ENCODE results near the gene MYEOV.

The MYEOV gene

GRCh38 chr11:69295079-69295994, 1.4 kb downstream of the MYEOV start:
- Histone ChIP-seq H3K79me2 (ENCODE audit: low read length) (peaks cover 53% of the 10 kb centered on the region), H3K9ac (ENCODE audit: low read length) (peak overlapping the region; percentile 89), H4K20me1 (ENCODE audit: insufficient read depth, low read length) (no peaks in the 10 kb centered on the region), H2AFZ (ENCODE audit: low read length) (no peak overlapping the region), H3K4me1 (ENCODE audit: low read length) (peaks cover 45% of the 10 kb centered on the region), H3K9me3 (replicated peaks; ENCODE audit: insufficient read depth, low read length) (no peaks in the 10 kb centered on the region), H3K4me2 (ENCODE audit: low read depth, low read length) (peak overlapping the region; percentile 92), H3K36me3 (replicated peaks; ENCODE audit: insufficient read depth, low read length) (no peaks in the 10 kb centered on the region), H3F3A (ENCODE audit: insufficient read depth, low read length) (peaks cover 46% of the 10 kb centered on the region), H3K4me3 (ENCODE audit: low read length) (peak overlapping the region; percentile 88), H3K27me3 (replicated peaks; ENCODE audit: insufficient read depth, low read length) (no peaks in the 10 kb centered on the region), H3K9me2 (replicated peaks; ENCODE audit: insufficient read depth, low read length) (no peaks in the 10 kb centered on the region), H3K27ac (ENCODE audit: low read length) (peak overlapping the region; percentile 98)
- no peak for TF ChIP-seq EZH2 (optimal IDR thresholded peaks at IDR 0.05; ENCODE audit: low read depth, low read length)
- TF ChIP-seq, protein P1, sequence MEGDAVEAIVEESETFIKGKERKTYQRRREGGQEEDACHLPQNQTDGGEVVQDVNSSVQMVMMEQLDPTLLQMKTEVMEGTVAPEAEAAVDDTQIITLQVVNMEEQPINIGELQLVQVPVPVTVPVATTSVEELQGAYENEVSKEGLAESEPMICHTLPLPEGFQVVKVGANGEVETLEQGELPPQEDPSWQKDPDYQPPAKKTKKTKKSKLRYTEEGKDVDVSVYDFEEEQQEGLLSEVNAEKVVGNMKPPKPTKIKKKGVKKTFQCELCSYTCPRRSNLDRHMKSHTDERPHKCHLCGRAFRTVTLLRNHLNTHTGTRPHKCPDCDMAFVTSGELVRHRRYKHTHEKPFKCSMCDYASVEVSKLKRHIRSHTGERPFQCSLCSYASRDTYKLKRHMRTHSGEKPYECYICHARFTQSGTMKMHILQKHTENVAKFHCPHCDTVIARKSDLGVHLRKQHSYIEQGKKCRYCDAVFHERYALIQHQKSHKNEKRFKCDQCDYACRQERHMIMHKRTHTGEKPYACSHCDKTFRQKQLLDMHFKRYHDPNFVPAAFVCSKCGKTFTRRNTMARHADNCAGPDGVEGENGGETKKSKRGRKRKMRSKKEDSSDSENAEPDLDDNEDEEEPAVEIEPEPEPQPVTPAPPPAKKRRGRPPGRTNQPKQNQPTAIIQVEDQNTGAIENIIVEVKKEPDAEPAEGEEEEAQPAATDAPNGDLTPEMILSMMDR (IDR thresholded peaks at IDR 0.05; ENCODE audit: low read length) = no peak; the same call in 1 of the 2 replicates
- TF ChIP-seq EZH2phosphoT487 (IDR thresholded peaks at IDR 0.05; ENCODE audit: low read length) = no peak
- peak; percentile 42 for DNase-seq

GRCh38 chr11:69295995-69296889, 2.3 kb downstream of the MYEOV start:
- H3K79me2 ChIP-seq (ENCODE audit: low read length) = peaks cover 62% of the 10 kb centered on the region
- peak; percentile 11 for DNase-seq
- TF ChIP-seq, protein P1 (IDR thresholded peaks at IDR 0.05; ENCODE audit: low read length) = no peak
- no peak for TF ChIP-seq EZH2 (optimal IDR thresholded peaks at IDR 0.05; ENCODE audit: low read depth, low read length)
- TF ChIP-seq EZH2phosphoT487 (IDR thresholded peaks at IDR 0.05; ENCODE audit: low read length) = no peak
- peak overlapping the region; percentile 92 for H3K4me2 ChIP-seq (ENCODE audit: low read depth, low read length)
- no peak overlapping the region for H2AFZ ChIP-seq (ENCODE audit: low read length)
- H3K27me3 ChIP-seq (replicated peaks; ENCODE audit: insufficient read depth, low read length) = no peaks in the 10 kb centered on the region
- H3F3A ChIP-seq (ENCODE audit: insufficient read depth, low read length) = peaks cover 46% of the 10 kb centered on the region
- H3K36me3 ChIP-seq (replicated peaks; ENCODE audit: insufficient read depth, low read length) = no peaks in the 10 kb centered on the region
- H3K27ac ChIP-seq (ENCODE audit: low read length) = peak overlapping the region; percentile 98
- H3K4me3 ChIP-seq (ENCODE audit: low read length) = peak overlapping the region; percentile 88
- no peaks in the 10 kb centered on the region for H4K20me1 ChIP-seq (ENCODE audit: insufficient read depth, low read length)
- peaks cover 45% of the 10 kb centered on the region for H3K4me1 ChIP-seq (ENCODE audit: low read length)
- H3K9ac ChIP-seq (ENCODE audit: low read length) = peak overlapping the region; percentile 89
- H3K9me2 ChIP-seq (replicated peaks; ENCODE audit: insufficient read depth, low read length) = no peaks in the 10 kb centered on the region
- H3K9me3 ChIP-seq (replicated peaks; ENCODE audit: insufficient read depth, low read length) = no peaks in the 10 kb centered on the region

GRCh38 chr11:69296890-69297786, 3.2 kb downstream of the MYEOV start:
- no peak overlapping the region for H2AFZ ChIP-seq (ENCODE audit: low read length)

More at GRCh38 chr11:69296890-69297786, 3.2 kb downstream of the MYEOV start:
- Histone ChIP-seq H3K9ac (ENCODE audit: low read length) (peak overlapping the region; percentile 89), H3K4me1 (ENCODE audit: low read length) (peaks cover 45% of the 10 kb centered on the region), H3K9me3 (replicated peaks; ENCODE audit: insufficient read depth, low read length) (no peaks in the 10 kb centered on the region), H3K4me3 (ENCODE audit: low read length) (peak overlapping the region; percentile 88), H3K79me2 (ENCODE audit: low read length) (peaks cover 71% of the 10 kb centered on the region), H3F3A (ENCODE audit: insufficient read depth, low read length) (peaks cover 46% of the 10 kb centered on the region), H3K9me2 (replicated peaks; ENCODE audit: insufficient read depth, low read length) (no peaks in the 10 kb centered on the region), H3K27me3 (replicated peaks; ENCODE audit: insufficient read depth, low read length) (no peaks in the 10 kb centered on the region), H3K36me3 (replicated peaks; ENCODE audit: insufficient read depth, low read length) (no peaks in the 10 kb centered on the region), H3K27ac (ENCODE audit: low read length) (peak overlapping the region; percentile 98), H3K4me2 (ENCODE audit: low read depth, low read length) (peak overlapping the region; percentile 92), H4K20me1 (ENCODE audit: insufficient read depth, low read length) (no peaks in the 10 kb centered on the region)
- DNase-seq = peak; percentile 98
- TF ChIP-seq EZH2phosphoT487 (IDR thresholded peaks at IDR 0.05; ENCODE audit: low read length) (no peak), EZH2 (optimal IDR thresholded peaks at IDR 0.05; ENCODE audit: low read depth, low read length) (no peak)
